HuH-7 (cell line): ENCODE data around the gene HOXB3.
A peak's percentile ranks its signal among the peaks of the same experiment; 100 is the strongest.

ENCODE experiments used
- DNase-seq: peaks from one replicate; pipeline ENCODE4 v3.0.0; 2011; ENCODE audit warnings: low spot score

HOXB3 gene

DNA sequence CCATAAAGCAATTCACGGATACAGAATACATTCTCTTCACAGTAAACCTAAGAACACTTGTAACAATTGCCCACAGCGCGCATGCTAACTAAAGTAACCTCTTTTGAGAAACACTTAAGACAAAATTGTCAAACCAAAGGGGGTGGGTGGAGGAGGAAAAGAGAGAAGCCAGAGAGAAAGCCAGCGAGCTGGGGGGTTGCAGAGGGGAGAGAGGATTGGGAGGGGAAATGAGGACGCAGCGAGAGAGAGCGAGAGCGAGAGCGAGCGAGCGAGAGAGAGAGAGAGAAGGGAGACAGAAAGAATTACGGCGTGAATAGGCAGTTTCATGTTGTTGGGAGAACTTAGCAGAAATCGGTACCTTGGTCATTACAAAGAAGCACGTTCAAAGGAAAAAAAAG, 22.4 kb upstream of the HOXB3 start:
- DNase-seq = no peak

DNA sequence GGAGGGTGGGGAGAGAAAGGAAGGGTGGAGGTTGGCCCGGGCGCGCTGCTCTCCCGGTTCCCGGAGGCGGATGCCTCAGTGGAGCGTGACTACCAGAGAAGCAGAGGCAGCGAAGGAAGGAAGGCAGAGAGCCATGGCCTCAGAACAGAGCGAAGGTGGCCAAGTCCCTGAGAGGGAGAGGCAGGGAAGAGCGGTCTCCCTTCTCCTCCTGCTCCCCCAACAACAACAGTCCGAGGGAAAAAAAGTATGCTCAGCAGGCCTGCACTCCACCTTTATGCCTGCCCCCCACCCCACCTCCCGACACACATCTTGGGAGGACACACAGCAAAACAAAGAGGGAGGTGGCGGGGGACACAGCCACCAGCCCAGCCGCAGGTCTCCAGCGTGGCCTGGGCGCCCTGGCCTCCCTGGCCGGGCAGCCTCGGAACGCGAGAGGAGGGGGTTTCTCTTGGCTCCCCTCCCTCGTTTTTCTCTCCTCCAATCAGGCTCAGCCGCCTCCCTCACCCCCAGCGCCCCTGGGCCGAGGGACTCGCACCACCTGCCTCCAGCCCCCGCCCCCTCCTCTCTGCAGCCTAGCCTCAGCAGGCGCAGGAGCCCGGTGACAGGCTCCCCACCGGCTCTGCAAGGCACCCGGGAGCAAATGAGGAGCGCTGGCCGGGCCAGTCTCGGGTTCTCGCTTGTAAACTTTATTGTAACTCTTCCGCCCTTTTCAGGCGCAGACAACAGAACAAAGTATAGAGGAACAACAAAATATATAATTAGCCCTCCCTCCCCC, 21.8 kb upstream of the HOXB3 start:
- no peak for DNase-seq

DNA sequence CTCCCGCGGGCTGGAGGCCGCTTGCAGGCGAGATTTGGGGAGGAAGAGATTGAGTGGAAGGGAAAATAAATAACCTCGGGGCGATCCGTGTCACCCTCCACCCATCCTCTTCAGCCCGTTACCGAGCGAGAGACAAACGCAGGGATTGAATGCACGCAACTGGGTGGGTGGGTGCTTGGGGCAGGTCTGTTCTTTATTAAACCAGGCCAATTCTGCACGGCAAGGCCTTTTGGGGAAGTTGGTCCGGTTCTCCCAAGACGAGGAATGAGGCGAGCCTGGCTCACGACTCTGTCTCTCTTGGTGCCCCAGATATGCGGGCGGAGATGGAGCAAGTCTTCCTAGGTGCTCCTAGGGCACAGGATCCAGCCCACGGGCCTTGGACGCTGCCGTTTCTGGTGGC, 21.2 kb upstream of the HOXB3 start:
- DNase-seq = no peak

DNA sequence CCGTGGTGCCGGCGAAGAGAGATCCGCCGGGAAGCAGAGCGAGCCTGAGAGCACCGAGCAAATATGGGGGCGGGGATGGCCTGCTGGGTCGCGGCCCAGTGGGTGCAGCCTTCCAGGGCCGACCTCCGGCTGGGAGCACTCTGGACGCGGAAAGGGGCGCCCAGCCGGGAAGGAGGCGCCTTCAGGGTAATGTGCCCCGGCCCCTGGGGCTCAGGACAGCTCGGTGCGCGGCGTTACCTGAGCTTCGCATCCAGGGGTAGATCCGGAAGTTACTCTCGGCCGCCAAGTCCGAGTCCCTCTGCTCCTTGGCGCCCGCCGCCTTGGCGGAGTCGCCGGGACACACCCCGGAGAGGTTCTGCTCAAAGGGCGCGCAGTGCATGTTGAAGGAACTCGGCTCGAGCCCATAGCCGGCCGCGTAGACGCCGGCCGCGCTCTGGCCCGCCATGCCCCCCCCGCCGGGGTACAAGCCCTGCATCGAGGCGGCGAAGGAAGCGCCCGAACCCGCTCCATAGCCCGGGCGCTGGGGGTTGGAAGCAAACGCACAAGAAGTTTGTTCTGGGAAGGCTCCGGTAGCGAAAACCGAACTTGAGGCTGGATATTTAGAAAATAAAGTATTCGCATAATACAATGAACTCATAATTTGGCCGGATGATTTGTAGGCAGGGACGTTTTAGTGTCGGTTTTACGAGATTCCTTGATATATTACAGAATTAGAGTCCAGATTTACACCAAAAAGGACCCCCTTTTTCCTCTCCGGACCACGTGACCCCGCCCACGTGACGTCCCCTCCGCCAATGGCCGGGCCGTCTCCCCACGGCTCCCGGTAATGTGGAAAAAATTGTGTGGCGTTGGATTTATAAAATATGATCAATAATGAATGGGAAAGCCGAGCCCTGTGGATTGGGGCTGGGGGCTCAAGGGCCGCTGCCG, 20.5 kb upstream of the HOXB3 start, which contains the start of gene HOXB7:
Gene HOXB7 (minus strand): TSS at position 736 of the 930 bp plus-strand sequence. CDS start 99 bp downstream, at position 637.
- no peak for DNase-seq

DNA sequence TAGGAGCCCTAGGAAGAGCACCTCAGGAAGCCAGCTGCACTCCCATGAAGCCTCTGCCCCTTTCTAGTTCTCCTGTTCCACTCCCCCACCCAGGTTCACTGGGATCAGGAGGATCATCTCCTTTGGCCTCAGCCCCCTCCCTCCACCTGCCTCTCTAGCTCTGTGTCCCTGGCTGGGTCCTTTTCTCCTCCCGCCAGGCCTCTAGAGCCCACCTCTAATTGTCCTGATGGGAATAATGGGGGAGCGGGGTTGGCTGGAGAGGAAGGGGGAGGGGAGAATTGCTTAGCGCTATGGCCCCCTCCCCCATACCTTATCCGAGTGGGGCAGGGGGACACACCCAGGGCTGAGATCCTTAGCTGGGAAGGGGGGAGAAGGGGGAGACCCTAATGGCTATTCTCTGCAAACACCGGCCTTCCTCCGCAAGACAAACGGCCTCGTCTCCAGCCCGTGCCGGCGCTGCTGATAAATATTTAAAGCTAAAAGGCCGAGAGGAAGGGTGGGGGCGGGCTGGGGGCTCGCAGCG, 19.8 kb upstream of the HOXB3 start:
- DNase-seq = no peak

DNA sequence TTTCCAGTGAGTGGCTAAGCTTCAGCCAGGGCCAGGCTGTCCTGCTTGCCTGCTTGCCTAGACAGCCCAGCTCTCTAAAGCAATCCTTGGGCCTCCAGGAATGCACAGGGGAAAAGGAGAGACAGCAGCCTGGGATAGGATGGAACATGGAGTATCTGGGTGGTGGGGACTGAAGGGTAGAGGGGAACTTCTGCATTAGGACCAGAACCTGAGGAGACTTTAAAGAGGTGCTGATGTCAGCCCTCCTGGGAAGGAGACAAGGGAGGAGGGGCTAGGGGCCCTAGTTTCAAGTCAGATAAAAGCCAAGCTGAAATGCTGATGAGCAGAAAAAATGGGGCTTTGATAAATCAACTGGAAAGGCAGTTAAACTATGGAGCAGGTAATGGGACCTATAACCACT, 19.0 kb upstream of the HOXB3 start:
- DNase-seq = no peak

DNA sequence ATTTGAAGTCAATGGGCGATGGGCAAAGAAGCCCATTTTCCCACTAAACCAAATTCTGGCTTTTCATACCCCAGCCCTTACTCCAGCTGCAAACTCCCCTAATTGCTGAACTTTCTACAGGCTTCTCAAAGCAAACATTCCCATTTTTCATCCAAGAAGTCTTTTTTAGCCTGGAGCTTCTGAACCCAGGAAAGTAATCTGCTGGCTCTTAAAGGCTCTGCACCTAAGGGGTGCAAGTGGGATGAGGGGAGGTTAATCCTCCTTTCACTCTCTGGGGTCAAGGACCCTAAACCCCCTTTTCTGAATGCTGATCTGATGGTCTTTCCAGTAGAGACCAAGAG, 18.4 kb upstream of the HOXB3 start:
- no peak for DNase-seq

DNA sequence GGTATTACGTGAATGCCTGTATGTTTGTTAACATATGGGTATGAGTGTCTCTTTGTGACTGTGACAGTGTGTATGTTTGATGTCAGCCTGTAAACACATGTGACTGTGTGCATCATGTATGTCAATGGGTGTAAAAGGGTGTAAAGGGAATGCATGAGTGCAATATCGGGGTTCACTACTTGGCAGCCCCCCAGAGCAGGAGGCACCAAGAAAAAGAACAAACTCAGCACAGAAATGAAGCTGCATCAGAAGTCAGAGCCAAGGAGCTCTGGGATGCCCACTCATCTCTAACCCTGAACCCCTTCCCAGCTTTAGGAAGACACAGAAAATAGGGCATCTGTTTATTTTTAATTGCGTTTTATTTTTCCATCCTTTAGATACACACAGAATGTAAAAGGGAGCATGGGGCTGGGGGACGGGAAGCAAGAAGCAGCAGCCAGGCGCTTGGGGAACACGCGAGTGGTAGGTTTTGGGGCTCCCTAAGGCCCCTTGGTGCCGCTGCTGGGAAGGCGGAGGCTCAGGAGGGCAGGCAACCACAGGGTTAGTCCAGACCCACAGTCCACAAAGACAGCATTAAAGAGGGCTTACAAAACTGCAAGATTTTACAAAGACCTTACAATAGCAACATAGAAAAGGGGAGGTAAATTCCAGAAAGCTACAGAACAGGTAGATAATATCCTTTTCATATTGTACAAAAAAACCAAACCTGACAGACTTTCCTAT, 17.0 kb upstream of the HOXB3 start:
- DNase-seq = no peak

DNA sequence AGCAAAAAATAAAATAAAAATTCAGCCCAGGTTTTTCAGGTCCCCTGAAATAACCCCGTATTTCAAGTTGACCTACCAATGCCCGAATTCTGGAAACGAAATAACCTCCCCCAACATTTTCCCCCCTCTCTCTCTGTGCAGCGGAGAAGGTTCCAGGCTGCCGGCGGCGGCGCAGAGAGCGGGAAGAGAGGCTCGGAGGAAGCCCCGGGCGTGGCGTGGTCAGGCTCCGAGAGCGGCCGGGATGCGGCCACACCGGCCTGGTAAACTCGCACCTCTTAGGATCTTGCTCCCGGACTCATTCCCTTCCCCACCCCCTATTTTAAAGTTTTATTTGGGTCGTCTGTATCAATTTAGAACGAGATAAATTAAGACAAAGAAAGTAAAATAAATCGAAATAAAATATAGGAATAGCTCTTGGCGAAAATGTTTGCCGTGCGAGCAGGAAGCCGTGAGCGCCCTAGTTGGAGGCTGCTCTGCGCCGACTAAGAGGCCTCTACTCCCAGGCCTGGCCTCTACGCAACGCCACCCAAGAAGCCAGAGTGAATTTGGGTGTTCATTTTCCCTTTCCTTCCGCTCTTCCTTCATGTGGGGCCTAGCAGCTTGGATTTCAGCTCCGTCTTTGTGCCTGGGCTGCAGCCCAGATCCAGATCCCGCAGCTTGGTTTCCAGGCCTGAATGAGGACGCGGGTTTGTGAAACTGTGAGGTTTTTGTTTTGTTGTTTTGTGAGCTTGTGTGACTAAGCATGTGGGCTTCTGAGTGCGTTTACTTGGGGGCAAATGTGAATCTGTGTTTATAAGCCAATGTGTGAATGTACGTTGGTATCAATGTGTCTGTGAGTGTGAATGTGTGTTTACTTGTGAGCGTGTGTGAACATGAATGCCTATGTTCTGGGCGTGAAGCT, 16.2 kb upstream of the HOXB3 start:
- no peak for DNase-seq

DNA sequence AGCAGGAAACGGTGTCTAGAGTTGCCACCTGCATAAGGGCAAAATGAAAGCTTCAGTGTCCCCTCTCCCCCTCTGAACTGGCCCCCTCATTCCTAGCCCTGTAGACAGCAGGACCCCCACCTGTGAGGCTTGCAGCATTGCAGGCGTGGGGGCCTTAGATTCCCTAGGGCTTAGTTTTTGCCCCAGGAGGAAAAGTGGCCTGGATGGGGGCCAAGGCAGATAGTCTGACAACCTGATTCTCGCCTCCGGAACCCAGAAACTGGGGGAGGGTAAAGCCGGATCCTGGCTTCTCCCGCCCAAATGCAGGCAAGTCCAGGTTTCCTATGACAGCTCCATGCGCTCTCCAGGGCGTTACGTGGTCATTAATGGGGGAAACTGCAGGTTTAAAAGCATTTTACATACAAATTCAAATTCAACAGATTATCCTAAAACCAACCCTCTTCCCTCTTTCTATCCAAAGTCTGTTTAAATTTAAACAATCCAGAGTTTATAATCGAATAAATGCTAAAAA, 15.4 kb upstream of the HOXB3 start:
- no peak for DNase-seq

DNA sequence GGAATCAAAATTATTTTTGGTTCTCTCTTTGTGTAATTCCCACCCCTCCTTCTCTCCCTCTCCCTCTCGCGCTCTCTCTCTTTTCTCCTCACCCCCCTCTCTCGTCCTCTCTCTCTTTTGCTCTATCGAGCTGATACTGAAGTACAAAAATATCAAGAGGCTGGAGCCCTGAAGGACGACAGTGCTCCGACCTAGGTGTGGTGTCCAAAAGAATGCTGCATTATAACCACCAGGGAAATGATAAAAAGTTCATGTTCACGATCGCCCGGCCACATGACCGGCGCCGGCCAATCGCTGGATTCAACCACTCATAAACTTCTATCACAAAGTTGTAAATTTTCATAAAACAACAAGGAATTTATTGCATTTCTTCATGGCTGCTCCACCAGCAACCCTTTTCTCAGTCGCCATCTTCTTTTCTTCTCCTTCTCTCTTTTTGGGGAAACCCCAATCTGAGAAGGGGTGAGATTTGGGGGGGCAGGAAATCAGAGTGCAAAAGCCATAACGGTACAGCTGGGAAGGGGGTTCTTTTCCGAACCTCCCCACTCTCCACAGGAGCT, 14.8 kb upstream of the HOXB3 start, which contains the start of gene HOXB6:
Gene HOXB6 (minus strand): TSS at position 217 of the 560 bp plus-strand sequence. CDS start 6,836 bp downstream, outside the sequence.
- DNase-seq = no peak

DNA sequence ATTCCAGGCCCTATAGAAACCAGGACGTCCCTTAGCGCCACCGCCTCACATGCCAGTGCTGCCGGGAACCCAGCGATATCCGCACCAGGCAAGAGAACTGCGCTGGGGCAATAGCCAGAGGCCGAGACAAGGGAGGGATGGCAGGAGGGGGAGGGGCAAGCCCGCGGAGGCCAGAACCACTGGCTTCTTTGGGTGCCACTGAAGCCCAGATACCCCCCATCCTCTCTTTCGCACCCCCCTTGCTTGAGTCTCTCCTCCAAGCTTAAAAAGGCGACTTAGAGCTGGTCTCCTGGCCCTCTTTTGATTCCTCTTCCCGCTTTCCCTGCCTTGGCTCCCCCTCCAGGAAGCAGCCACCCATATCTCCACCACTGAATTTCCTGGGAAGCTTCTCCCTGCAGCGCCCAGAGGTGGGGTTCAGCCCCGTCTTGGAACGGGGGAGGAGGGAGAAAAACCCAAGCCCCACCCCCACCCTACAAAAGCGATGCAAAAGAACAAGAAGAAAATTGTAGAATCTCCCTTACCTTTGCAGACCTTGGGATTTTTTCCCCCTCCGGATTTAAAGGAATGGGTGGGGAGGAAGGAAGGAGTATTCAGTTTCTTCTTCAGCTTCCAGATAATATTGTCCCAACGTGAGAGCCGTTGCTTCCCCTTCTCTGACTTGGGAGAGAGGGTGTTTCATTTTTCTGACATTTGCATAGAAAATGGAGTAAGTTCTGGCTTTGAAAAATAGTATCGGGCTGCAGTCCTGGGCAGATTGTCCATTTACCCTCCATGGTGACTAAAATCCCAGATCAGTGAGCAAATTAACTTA, 14.1 kb upstream of the HOXB3 start:
- no peak for DNase-seq

DNA sequence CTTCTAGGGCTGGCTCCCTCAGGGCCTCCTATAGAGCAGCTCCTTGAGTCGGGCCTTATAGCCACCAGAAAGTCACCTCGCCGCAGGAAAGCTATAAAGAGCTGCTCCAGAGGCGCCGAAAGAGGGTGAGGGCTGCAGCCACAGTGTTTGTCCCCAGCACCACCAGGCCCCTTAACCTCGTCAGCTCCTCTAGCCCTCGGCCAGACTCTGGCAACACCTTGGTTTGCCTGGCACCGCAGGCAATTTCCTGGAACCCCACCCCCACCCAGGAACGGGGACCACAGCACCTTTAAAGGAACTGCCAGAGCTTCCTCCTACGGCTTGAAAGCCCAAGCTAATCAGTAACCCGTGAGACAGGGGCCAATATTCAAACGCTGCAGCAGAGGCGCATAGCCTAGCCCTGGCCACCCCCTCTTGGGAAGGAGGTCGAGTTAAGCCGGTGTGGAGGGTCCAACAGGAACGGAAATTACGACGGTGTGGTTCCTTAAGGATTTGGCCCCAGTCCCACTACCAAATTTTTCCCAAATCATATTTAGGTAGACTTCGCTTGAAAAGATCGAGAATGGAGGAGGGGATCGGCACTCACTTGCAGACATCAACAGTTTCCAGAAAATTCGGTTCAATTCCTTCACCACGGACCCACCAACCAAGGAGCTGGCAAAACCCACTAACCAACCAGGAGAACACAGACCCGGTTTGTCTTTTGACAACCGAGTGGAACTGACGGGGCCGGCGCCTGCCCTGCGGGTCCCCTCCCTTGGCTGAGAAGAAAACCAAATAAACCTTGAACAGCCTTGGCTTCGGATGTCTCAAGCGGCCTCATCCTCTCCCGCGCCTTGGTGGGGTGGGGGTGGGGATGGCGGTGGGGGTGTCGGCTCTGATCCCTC, 11.7 kb upstream of the HOXB3 start:
- DNase-seq = peak; percentile 71

DNA sequence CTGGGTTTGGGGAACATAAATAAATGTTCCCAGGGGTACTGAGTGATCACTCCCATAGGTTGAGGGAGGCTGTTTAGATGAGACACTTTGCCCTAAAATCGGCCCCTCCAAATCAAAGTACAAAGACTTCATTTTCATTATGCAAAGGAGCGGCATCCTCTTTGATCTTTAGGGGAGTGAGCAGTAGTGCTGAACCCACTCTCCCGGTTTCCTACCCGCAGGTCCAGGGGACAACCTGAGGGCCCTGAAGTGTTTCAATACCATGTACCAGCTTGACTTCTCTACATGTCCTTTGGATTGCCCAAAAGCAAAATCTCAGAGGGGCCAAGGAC, 11.1 kb upstream of the HOXB3 start:
- DNase-seq = no peak

DNA sequence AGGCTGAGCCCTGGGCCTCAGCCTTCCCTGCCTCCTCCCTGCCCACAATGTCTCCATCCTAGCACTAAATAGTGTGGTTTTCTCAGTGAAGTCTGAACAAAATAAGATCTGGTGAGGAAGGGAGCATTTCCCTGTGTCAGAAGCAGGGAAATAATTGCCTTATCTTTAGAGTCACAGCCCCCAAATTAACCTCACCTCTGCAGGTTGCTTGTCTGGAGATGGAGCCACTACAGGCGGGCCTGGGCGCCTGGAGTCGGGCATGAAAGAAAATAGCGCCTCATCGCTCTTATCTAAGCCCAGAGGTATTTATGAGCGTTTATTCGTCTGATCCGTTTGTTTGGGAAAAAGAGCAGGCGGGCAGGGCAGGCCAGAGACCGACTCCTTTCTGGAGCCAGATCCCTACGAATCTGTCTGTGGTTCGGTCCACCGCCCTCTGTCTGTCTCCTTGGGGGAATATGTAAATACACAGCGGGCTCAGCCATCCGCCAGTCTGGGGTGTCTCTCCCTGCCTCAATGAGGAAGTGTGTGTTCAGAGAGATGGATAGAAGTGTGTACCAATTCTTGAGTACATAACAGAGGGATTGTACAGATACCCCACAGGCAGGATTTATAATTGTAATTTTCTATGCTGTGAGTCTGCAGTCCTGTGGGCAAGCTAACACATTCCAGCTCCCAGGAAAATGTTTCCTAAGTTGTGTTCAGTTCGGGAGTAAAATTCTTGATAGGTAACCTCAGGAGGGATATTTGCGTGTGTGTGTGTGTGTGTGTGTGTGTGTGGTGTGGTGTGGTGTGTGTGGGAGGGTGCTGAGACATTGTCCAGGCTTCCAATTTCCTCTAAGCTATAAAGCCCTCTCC, 10.4 kb upstream of the HOXB3 start:
- DNase-seq = no peak

DNA sequence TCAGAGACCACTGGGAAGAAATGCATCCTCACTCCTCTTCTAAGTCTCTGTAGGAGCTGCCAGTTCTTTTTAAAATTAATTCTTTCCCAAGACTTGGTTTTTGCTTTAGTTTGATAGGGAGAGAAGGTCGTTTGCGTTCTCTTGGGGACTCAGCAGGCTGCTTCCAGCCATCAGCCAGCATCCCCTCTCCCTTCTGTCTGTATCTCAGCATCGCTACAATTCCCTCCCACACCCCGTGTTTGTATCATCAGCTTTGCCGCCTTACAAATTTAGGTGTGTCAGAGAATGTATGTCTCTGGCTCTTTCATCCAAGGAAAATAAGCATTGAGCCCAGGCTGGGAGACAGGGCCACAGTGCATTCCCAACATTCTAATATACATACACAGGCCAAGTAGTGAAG, 9.3 kb upstream of the HOXB3 start:
- DNase-seq = no peak

DNA sequence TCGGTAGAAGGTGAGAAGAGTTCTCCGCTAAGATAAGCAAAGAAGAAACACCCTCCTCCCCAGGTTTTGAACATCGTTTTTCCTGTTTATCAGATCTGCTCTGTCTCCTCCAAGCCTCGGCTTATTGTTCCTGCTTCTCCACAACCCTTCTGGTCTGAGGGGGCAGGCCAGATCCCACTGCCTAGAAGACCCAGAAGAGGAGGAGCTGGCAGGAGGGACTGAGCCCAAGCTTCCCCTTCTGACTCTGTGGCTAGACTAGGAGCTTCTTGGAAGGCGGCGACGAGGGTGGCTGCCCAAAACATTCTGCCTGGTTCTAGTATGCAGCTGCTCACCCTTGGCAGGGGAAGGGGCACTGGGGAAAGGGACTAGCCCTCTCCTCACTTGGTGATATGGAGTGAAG, 8.7 kb upstream of the HOXB3 start:
- DNase-seq = no peak
